ENCODE results near the gene ATP2B3. TPM values are rescaled to one million over a fixed set of nuclear protein-coding genes. Genes with fewer than 3 reads are reported as not detected.

Gene ATP2B3
- total and polyA plus RNA-seq, 2 experiments from 2014 or later, result 0.17 TPM; not detected in 1

- TF ChIP-seq ZNF462 (CRISPR knock-in tag; IDR thresholded peaks at IDR 0.05), result no peak
- TF ChIP-seq, protein P1, sequence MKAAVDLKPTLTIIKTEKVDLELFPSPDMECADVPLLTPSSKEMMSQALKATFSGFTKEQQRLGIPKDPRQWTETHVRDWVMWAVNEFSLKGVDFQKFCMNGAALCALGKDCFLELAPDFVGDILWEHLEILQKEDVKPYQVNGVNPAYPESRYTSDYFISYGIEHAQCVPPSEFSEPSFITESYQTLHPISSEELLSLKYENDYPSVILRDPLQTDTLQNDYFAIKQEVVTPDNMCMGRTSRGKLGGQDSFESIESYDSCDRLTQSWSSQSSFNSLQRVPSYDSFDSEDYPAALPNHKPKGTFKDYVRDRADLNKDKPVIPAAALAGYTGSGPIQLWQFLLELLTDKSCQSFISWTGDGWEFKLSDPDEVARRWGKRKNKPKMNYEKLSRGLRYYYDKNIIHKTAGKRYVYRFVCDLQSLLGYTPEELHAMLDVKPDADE (IDR thresholded peaks at IDR 0.05), result no peak
- no peak for TF ChIP-seq EZH2 (IDR thresholded peaks at IDR 0.05; ENCODE audit: low read depth, unreplicated experiment)
Measured at GRCh38 chrX:153471663-153472280, 45.7 kb upstream of the ATP2B3 start (continued).

GRCh38 chrX:153473126-153473525 is 44.3 kb upstream of the ATP2B3 start:
- no peaks in the 10 kb centered on the region; the same call in 2 of the 3 replicates for H3K9me3 Mint-ChIP-seq
- Histone ChIP-seq H3K36me3 (ENCODE audit: insufficient read depth) (no peaks in the 10 kb centered on the region), H3K4me1 (ENCODE audit: insufficient read depth) (no peaks in the 10 kb centered on the region; the same call in 1 of the 2 replicates), H4K20me1 (replicated peaks; ENCODE audit: insufficient read depth) (no peaks in the 10 kb centered on the region), H3K4me2 (no peak overlapping the region), H3K9me2 (ENCODE audit: insufficient read depth) (no peaks in the 10 kb centered on the region), H3K4me3 (no peak overlapping the region), H3K27me3 (ENCODE audit: insufficient read depth) (peaks cover 15% of the 10 kb centered on the region), H2AFZ (no peak overlapping the region), H3K79me2 (replicated peaks; ENCODE audit: insufficient read depth) (no peaks in the 10 kb centered on the region), H3F3A (replicated peaks; ENCODE audit: low read depth) (no peaks in the 10 kb centered on the region), H3K27ac (ENCODE audit: low read depth) (no peak overlapping the region)
- DNase-seq (ENCODE audit: low spot score), result no peak
- H3K27me3 Mint-ChIP-seq (ENCODE audit: insufficient read depth, low read depth, poor library complexity), result peaks cover 25% of the 10 kb centered on the region
- no peak overlapping the region for H3K27ac Mint-ChIP-seq
- TF ChIP-seq NANOG (IDR thresholded peaks at IDR 0.05; ENCODE audit: borderline replicate concordance), result no peak
- TF ChIP-seq, protein P2, sequence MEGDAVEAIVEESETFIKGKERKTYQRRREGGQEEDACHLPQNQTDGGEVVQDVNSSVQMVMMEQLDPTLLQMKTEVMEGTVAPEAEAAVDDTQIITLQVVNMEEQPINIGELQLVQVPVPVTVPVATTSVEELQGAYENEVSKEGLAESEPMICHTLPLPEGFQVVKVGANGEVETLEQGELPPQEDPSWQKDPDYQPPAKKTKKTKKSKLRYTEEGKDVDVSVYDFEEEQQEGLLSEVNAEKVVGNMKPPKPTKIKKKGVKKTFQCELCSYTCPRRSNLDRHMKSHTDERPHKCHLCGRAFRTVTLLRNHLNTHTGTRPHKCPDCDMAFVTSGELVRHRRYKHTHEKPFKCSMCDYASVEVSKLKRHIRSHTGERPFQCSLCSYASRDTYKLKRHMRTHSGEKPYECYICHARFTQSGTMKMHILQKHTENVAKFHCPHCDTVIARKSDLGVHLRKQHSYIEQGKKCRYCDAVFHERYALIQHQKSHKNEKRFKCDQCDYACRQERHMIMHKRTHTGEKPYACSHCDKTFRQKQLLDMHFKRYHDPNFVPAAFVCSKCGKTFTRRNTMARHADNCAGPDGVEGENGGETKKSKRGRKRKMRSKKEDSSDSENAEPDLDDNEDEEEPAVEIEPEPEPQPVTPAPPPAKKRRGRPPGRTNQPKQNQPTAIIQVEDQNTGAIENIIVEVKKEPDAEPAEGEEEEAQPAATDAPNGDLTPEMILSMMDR (conservative IDR thresholded peaks at IDR 0.05; ENCODE audit: low read depth in 2 of 2), result 0 out of 4 replicates have a peak, but pooled peaks of 1 of the 2 experiments have one; percentile 3
- no peaks in the 10 kb centered on the region for H3K36me3 Mint-ChIP-seq (ENCODE audit: low read depth)
- no peak for ATAC-seq
- H3K4me1 Mint-ChIP-seq, result peaks cover 18% of the 10 kb centered on the region; the same call in 2 of the 3 replicates
- H3K4me3 Mint-ChIP-seq, result no peak overlapping the region

All from GM23338 (cell line).